Activated B cell treated with CpG ODN at 0.5 μM for 24 hours (primary cell): ENCODE data around the gene FHDC1. TPM values are rescaled to one million over a fixed set of nuclear protein-coding genes. Genes with fewer than 3 reads are reported as not detected.

Experiments
- ATAC-seq: fragments of 200-7000 bp; cut with Tn5 transposase; one replicate; pipeline ENCODE4 v1.10.0; 2021; ENCODE audit warnings: low read depth, mild to moderate bottlenecking, moderate library complexity
- CTCF ChIA-PET: fragments of 350-600 bp; sonication (Branson Sonifier 250); formaldehyde crosslinking; loops from one replicate; lab custom pipeline; 2021; ENCODE audit warnings: antibody characterized with exemption; lab: Charles Lee
- POLR2A ChIA-PET: fragments of 350-600 bp; sonication (Branson Sonifier 250); formaldehyde crosslinking; loops from one replicate; lab custom pipeline; 2021; ENCODE audit warnings: antibody characterized with exemption; lab: Charles Lee
- DNase-seq: peaks from one replicate; pipeline ENCODE4 v3.0.0; 2022
- H3K27ac Mint-ChIP-seq: one replicate; pipeline ENCODE4 v1.8.0; 2020; ENCODE audit warnings: mixed read lengths
- H3K27me3 Mint-ChIP-seq: one replicate; pipeline ENCODE4 v1.8.0; 2021; ENCODE audit warnings: mixed read lengths
- H3K36me3 Mint-ChIP-seq: one replicate; pipeline ENCODE4 v1.8.0; 2021; ENCODE audit warnings: low read depth, mixed read lengths
- H3K4me1 Mint-ChIP-seq: one replicate; pipeline ENCODE4 v1.8.0; 2021; ENCODE audit warnings: mixed read lengths
- H3K4me3 Mint-ChIP-seq: one replicate; pipeline ENCODE4 v1.8.0; 2020; ENCODE audit warnings: mild to moderate bottlenecking, mixed read lengths
- H3K9me3 Mint-ChIP-seq: one replicate; pipeline ENCODE4 v1.8.0; 2020; ENCODE audit warnings: mixed read lengths
- CTCF ChIP-seq: fragments of 200-600 bp; IDR thresholded peaks from one replicate; pipeline ENCODE4 v1.8.0; 2022; ENCODE audit warnings: antibody characterized with exemption, mild to moderate bottlenecking
- intact Hi-C: fragments of 100-400 bp; cut with micrococcal nuclease; formaldehyde crosslinking; loops from one replicate; pipeline ENCODE4 v1.15.1; 2024
- total RNA-seq: library from RNA; stranded (reverse); gene quantifications from 2 replicates; pipeline ENCODE4 v1.2.3, GENCODE V29; 2022

The FHDC1 gene
- total RNA-seq, 1 donor from 2014 or later: 0.33 TPM

GRCh38 chr4:152898606-152899005 lies 37.5 kb upstream of the FHDC1 start:
- Mint-ChIP-seq H3K27me3 (no peaks in the 10 kb centered on the region), H3K36me3 (peaks cover 25% of the 10 kb centered on the region), H3K4me1 (no peaks in the 10 kb centered on the region), H3K4me3 (no peak overlapping the region), H3K9me3 (no peaks in the 10 kb centered on the region), H3K27ac (no peak overlapping the region)
- intact Hi-C loops: no loop called here
- no peak for TF ChIP-seq CTCF
- CTCF ChIA-PET: no interaction called here
- POLR2A ChIA-PET: no interaction called here
- ATAC-seq (no peak), DNase-seq (no peak)

- ATAC-seq (no peak), DNase-seq (no peak)
- no peak for TF ChIP-seq CTCF
- no peaks in the 10 kb centered on the region for H3K4me1 Mint-ChIP-seq
- intact Hi-C loops: no loop called here
- ChIA-PET POLR2A (no interaction called here), CTCF (no interaction called here)
- peaks cover 29% of the 10 kb centered on the region for H3K36me3 Mint-ChIP-seq
- H3K4me3 Mint-ChIP-seq: no peak overlapping the region
- H3K27me3 Mint-ChIP-seq: no peaks in the 10 kb centered on the region
- H3K27ac Mint-ChIP-seq: no peak overlapping the region
- H3K9me3 Mint-ChIP-seq: peaks cover 4% of the 10 kb centered on the region
These were observed 35.7 kb upstream of the FHDC1 start for GRCh38 chr4:152900395-152900794.

GRCh38 chr4:152901205-152901604 lies 34.9 kb upstream of the FHDC1 start:
- ChIA-PET POLR2A (no interaction called here), CTCF (no interaction called here)
- H3K36me3 Mint-ChIP-seq: peaks cover 31% of the 10 kb centered on the region
- no peaks in the 10 kb centered on the region for H3K27me3 Mint-ChIP-seq
- DNase-seq (no peak), ATAC-seq (no peak)
- no peak overlapping the region for H3K27ac Mint-ChIP-seq
- no peak for TF ChIP-seq CTCF
- no peak overlapping the region for H3K4me3 Mint-ChIP-seq
- no peaks in the 10 kb centered on the region for H3K4me1 Mint-ChIP-seq
- H3K9me3 Mint-ChIP-seq: peaks cover 4% of the 10 kb centered on the region
- intact Hi-C loops: no loop called here

GRCh38 chr4:152903658-152904057 lies 32.5 kb upstream of the FHDC1 start:
- ChIA-PET CTCF (no interaction called here), POLR2A (no interaction called here)
- Mint-ChIP-seq H3K36me3 (peaks cover 37% of the 10 kb centered on the region), H3K4me3 (no peak overlapping the region), H3K9me3 (peaks cover 4% of the 10 kb centered on the region), H3K27ac (no peak overlapping the region), H3K4me1 (no peaks in the 10 kb centered on the region), H3K27me3 (no peaks in the 10 kb centered on the region)
- intact Hi-C loops: no loop called here
- ATAC-seq (no peak), DNase-seq (no peak)
- no peak for TF ChIP-seq CTCF

- no peaks in the 10 kb centered on the region for H3K4me1 Mint-ChIP-seq
- ChIA-PET POLR2A (interaction anchor here (0.7 kb wide), 1 partner anchor 821 kb away, joined by 3 read pairs; no protein-coding TSS in a partner anchor), CTCF (no interaction called here)
- no peak overlapping the region for H3K27ac Mint-ChIP-seq
- no peak for ATAC-seq
- H3K36me3 Mint-ChIP-seq: peaks cover 36% of the 10 kb centered on the region
- no peak for DNase-seq
- H3K4me3 Mint-ChIP-seq: no peak overlapping the region
- intact Hi-C loops: no loop called here
- no peak for TF ChIP-seq CTCF
- H3K27me3 Mint-ChIP-seq: no peaks in the 10 kb centered on the region
- no peaks in the 10 kb centered on the region for H3K9me3 Mint-ChIP-seq
These were observed 26.2 kb upstream of the FHDC1 start for GRCh38 chr4:152909901-152910300.
